Stimulated activated CD8-positive, alpha-beta memory T cell treated with anti-CD3 and anti-CD28 coated beads, Interleukin-2, amount 100 ng/mL, for 48 hours (primary cell): ENCODE measurements around the gene UST.
"Not testable (repeated sequence)": the region's sequence is repeated elsewhere in the genome, so short reads cannot be mapped to it uniquely, and the experiment has no call there.

Experiments
- DNase-seq, 2 donors: peaks; one replicate each; pipeline ENCODE4 v3.0.0-alpha.2; 2020; ENCODE audit warnings: low read depth in 2 of 2

UST gene

GRCh38 chr6:148868314-148868713 lies 121.5 kb downstream of the UST start:
- no peak for DNase-seq

- DNase-seq, result no peak
Measured at GRCh38 chr6:148868901-148869300, 122.1 kb downstream of the UST start.

GRCh38 chr6:148869585-148869984 lies 122.8 kb downstream of the UST start:
- DNase-seq, result no peak

GRCh38 chr6:148873154-148873553 lies 126.3 kb downstream of the UST start:
- DNase-seq, result no peak

GRCh38 chr6:148873868-148874267 lies 127.0 kb downstream of the UST start:
- DNase-seq, result no peak

- no peak for DNase-seq
Measured at GRCh38 chr6:148874698-148875293, 128.0 kb downstream of the UST start.

- DNase-seq, result no peak
Measured at GRCh38 chr6:148878683-148879082, 131.9 kb downstream of the UST start.

- DNase-seq, result not testable (repeated sequence)
Measured at GRCh38 chr6:148880742-148881141, 133.9 kb downstream of the UST start.

- no peak for DNase-seq
Measured at GRCh38 chr6:148881593-148882311, 134.9 kb downstream of the UST start.

GRCh38 chr6:148883270-148883669 lies 136.4 kb downstream of the UST start:
- DNase-seq, result no peak

GRCh38 chr6:148884461-148884860 lies 137.6 kb downstream of the UST start:
- DNase-seq, result no peak

GRCh38 chr6:148885136-148885865 lies 138.5 kb downstream of the UST start:
- no peak for DNase-seq

- no peak for DNase-seq
Measured at GRCh38 chr6:148885925-148886845, 139.4 kb downstream of the UST start.

GRCh38 chr6:148887181-148887580 lies 140.4 kb downstream of the UST start:
- no peak for DNase-seq

GRCh38 chr6:148888856-148889255 lies 142.0 kb downstream of the UST start:
- DNase-seq, result no peak

GRCh38 chr6:148890096-148890495 lies 143.3 kb downstream of the UST start:
- no peak for DNase-seq

- no peak for DNase-seq
Measured at GRCh38 chr6:148890652-148891404, 144.0 kb downstream of the UST start.

- no peak for DNase-seq
Measured at GRCh38 chr6:148891405-148891783, 144.6 kb downstream of the UST start.

- DNase-seq, result no peak
Measured at GRCh38 chr6:148892247-148892646, 145.4 kb downstream of the UST start.

- DNase-seq, result no peak
Measured at GRCh38 chr6:148893073-148893472, 146.2 kb downstream of the UST start.

GRCh38 chr6:148893481-148893880 lies 146.7 kb downstream of the UST start:
- no peak for DNase-seq
